NCI-H2081 treated with DMSO at 0.1 percent for 48 hours (cell line): Measurements from ENCODE around the gene ADGRB2.
A peak's percentile ranks its signal among the peaks of the same experiment; 100 is the strongest.

Source experiments
- DNase-seq: peaks from one replicate; lab custom pipeline; 2025; lab: John Stamatoyannopoulos, UW

The ADGRB2 gene

DNA sequence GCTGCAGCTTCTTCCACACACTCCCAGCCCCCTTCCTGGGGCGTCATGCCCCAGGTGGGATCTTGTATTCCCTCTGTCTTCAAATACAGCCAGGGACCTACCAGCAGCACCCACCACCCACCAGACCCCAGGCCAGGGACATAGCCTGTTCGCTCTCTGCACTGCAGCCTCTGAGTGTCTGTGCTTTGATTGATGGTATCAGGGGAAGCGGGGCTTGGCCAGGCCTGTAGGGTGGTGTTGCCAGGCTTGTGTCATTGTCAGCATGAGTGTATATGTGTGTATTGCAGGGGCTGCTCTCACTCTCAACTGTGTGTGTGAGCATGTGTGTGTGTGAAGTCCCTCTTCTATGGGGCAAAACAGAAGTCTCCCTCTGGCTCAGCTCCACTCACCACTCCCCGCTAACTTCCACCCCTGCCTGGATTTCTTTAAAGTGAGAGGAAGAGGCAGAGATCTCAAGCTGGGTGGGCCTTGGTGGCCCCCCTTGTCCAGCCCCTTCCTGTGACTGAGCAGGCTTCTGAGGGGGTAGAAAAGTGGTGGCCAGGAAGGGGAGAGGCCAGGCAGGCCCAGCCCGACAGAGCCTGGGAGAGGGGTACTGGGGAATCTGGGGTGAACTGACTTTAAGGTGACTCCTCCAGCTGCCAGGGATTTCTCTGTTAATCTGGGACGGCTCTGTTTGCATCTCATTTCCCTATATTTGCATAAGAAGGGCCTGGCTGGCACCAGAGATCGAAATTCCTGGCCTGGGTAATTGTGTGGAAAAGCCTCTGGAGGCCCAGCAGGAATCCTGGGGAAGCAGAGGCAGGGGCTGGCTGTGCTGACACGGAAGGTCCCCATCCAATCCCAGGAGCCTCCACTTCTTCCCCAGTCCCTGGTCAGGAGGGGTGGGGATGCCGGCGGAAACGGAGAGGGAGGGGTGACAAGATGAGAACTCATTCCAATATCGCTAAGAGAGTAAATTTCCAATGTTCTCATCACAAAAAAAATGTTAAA, 18.6 kb upstream of the ADGRB2 start:
- DNase-seq = no peak

GRCh38 chr1:31781756-31782371, 17.7 kb upstream of the ADGRB2 start:
- DNase-seq = no peak

DNA sequence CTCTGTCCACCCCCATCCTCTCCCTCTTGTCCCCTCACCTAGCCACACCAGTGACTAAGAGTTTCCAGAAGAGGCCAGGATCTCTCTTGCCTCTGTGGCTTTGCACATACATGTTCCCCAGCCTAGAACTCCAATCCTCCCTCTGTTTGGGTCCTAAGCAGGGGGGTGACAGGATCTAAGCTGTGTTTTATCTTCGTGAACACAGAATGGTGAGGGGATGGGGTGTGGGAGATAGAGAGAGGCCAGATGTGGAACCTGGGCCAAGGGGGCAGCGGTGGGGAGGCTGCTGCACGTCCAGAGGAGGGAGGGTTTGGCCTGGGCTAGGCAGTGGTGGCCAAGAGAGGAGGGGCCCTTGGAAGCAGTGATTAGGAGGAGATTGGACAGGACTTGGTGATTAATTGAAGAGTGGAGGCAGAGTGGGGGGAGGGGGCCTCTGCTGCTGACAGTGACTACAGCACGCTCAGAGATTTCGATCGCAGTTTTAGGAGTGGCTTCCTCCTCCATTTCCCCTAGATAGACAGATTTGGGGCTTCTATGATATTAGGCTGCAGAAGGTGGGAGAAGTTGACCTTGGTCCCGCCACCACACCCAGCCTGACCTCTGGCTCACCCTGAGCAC, 17.1 kb upstream of the ADGRB2 start:
- DNase-seq = no peak

GRCh38 chr1:31780632-31781031, 16.5 kb upstream of the ADGRB2 start:
- DNase-seq = no peak

DNA sequence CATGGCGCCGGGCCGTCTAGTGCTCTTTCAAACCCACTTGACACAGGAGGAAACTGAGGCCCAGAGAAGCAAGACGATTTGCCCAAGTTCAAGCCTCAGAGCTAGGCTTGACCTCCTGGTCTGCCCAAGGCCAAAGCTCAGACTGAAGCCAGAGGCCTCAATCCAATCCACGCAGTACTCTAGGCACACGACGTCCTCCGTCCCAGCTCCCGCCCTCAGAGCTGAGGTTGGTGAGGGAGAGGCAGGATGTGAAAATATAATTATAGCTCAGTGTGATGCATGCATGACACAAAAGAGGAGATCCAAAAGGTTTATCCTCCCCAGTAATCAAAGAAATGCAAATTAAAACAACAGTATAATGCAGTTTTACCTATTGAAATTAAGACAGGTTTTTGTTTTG, 15.5 kb upstream of the ADGRB2 start:
- DNase-seq = no peak

DNA sequence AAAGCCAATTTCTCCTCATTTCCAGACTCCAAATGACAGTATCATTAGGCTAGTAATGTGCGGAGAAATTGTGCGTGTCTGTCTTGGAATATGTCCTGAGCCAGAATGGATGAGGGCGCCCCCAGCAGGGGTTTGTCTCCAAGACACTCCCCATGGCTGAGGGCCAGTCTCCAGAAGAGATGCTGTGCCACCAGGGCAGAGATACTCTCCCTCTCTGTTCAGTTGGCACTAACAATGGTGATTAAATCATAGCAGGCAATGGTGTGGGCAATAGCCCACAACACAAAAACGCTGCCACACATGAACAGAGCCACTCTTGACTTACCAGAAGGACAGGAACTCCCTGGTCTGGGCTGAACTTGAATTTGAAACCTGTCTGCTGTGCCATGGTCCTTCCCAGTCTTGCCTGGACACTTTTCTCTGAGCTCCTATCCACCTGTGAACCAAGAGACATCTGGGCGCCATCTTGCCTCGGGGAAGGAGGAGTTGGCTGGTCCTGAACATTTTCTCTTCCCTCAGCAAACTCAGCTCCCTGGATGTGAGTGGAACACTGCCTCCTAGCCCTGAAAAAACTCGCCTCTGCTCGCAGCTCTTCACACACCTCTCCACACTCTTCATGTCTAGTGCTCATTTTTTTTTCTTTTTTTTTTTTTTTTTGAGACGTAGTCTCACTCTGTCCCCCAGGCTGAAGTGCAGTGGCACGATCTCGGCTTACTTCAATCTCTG, 14.8 kb upstream of the ADGRB2 start:
- no peak for DNase-seq

- DNase-seq = no peak
Observed at GRCh38 chr1:31776516-31776915, 12.4 kb upstream of the ADGRB2 start.

GRCh38 chr1:31776032-31776431, 11.9 kb upstream of the ADGRB2 start:
- no peak for DNase-seq

GRCh38 chr1:31775210-31775999, 11.3 kb upstream of the ADGRB2 start:
- no peak for DNase-seq

- DNase-seq = no peak
Observed at GRCh38 chr1:31774495-31774894, 10.4 kb upstream of the ADGRB2 start.

- DNase-seq = no peak
Observed at GRCh38 chr1:31773861-31774260, 9.7 kb upstream of the ADGRB2 start.

DNA sequence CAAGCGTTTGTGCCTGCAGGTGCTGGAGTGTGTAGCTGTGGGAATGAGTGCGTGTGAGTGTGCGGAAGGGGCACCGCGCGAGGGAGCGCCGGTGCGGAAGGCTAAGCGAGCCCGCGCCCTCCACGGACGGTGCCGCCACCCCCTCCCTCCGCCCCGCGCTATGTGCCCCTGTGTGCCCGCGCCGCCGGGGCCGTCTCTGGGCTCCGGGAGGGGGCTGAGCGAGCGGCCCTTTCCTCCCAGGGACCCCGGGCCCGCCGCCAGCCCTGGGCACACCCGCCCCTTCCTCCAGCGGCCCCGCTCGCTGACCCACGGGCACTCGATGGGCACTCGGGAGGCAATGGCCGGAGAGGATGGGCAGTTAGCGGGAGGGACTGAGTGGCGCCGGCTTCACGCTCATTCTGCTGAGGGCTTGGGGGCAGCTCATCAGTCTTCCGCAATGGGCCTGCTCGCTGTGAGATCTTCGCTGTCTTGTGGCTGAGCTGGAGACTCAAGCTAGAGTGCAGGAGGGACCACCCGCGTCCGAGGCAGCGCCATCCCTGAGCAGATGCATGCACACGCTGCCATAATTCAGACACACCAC, 8.6 kb upstream of the ADGRB2 start:
- no peak for DNase-seq

- no peak for DNase-seq
Observed at GRCh38 chr1:31771891-31772668, 7.9 kb upstream of the ADGRB2 start.

GRCh38 chr1:31769720-31770390, 5.7 kb upstream of the ADGRB2 start:
- peak; percentile 46 for DNase-seq

GRCh38 chr1:31768939-31769704, 5.0 kb upstream of the ADGRB2 start:
- DNase-seq = no peak

DNA sequence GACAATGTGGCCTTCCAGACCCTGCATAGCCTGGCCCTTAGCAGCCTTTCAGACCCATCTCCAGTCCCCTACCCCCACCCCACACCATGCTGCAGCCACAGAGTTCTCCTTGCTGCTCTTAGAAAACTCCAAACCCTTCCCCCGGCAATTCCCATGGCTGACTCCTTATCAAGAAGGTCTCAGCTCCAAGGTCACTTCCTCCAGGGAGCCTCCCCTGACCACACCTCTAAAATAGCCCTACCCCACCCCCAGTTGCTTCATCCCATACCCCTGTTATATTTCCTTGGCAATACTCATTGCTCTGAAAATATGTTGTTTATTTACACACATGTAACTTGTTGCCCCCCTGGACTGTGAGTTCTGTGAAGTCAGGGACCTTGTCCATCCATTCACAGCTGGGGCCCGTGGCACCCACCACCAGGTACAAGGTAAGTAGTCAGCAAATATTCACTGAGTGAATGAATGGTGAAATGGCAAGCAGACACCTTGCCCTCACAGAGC, 4.3 kb upstream of the ADGRB2 start:
- DNase-seq = no peak

GRCh38 chr1:31767225-31767624, 3.1 kb upstream of the ADGRB2 start:
- no peak for DNase-seq

DNA sequence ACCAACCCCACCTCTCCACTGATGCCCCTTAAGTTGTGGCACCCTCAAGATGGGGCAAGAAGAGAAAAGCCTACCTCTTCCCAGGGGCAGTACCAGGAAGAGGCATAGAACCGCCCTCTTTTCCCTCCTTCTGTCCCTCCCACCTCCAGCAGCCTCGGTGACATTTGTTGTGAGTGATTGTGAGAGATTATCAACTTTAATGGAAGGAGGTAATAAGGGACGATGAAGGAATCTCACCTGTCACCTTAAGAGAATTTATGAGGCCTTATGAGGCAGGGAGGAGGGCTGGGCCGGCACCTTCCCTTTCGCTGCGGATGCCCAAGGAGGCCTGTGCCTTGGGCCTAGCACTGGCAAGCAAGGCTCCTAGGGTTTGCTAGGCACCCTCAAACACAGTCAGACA, 1.4 kb upstream of the ADGRB2 start:
- no peak for DNase-seq

DNA sequence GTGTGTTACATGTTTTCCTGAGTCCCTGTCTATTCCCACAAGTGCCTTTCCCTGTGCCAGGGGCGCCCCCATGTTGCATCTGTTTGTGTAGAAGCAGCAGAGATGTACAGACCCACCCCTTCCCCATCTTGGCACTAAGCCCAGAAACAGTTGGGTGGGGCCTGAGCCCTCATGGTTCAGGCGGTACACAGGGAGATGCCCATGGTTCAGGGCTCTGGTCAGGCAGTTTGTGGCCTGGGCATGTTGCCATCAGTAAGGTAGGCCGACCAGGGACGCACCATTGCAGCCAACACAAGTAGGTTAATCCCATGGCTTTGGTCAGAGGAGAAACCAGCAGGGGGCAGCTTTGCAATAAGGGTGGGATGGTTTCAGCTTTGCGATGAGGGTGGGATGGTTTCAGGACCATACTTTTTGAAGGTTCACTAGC, 914 bp upstream of the ADGRB2 start:
- DNase-seq = no peak
